Thyroid gland (tissue), 4 donors: ENCODE results near the gene EVA1C. TPM values are rescaled to one million over a fixed set of nuclear protein-coding genes. Genes with fewer than 3 reads are reported as not detected.
A peak's percentile ranks its signal among the peaks of the same experiment; 100 is the strongest.

ENCODE experiments used
- DNase-seq, 2 donors: peaks; one replicate each; pipeline ENCODE4 v3.0.0-alpha.2; 2019
- H3K27ac ChIP-seq, 3 donors: fragments of 200-600 bp; sonication (generic); 1 replicate in 2 of 3; 2 replicates in 1 of 3; pipeline ENCODE4 v1.5.1; 2016 to 2019; ENCODE audit warnings: mild to moderate bottlenecking in 1 of 3, moderate library complexity in 1 of 3
- H3K27me3 ChIP-seq: fragments of 200-600 bp; sonication (generic); one replicate; pipeline ENCODE4 v1.5.1; 2019
- H3K36me3 ChIP-seq, 2 donors: fragments of 200-600 bp; sonication (generic); one replicate each; pipeline ENCODE4 v1.5.1; 2016 to 2019
- H3K4me1 ChIP-seq, 2 donors: fragments of 200-600 bp; sonication (generic); one replicate each; pipeline ENCODE4 v1.5.1; 2017 to 2019
- H3K4me3 ChIP-seq, 3 donors: fragments of 200-600 bp; sonication (generic); replicated peaks in 1 of 3; 1 replicate in 2 of 3; 2 replicates in 1 of 3; pipeline ENCODE4 v1.5.1; 2016; ENCODE audit warnings: mild to moderate bottlenecking in 1 of 3
- H3K9me3 ChIP-seq: fragments of 200-600 bp; sonication (generic); one replicate; pipeline ENCODE4 v1.5.1; 2017
- CTCF ChIP-seq, 6 experiments: fragments of 200-600 bp in 3 of 6; fragments of 450-650 bp in 3 of 6; sonication (generic) in 3 of 6; IDR thresholded peaks; one replicate each; pipeline ENCODE4 v1.5.1; 2016 to 2019; ENCODE audit warnings: antibody characterized with exemption in 6 of 6, mild to moderate bottlenecking in 2 of 6, inconsistent platforms in 1 of 6, moderate library complexity in 1 of 6
- POLR2A ChIP-seq, 2 donors: fragments of 450-650 bp; IDR thresholded peaks; one replicate each; pipeline ENCODE4 v1.6.1; 2017; ENCODE audit warnings: antibody characterized with exemption in 2 of 2, mild to moderate bottlenecking in 2 of 2, moderate library complexity in 1 of 2
- WGBS, 2 donors: methylation state at CpG; one replicate each; pipeline ENCODE4 v1.1.5; 2017; 5-methylcytosine and 5-hydroxymethylcytosine counted together
- intact Hi-C: fragments of 100-400 bp; cut with DNase I; formaldehyde crosslinking; loops from one replicate; pipeline ENCODE4 v1.15.1; 2023
- total RNA-seq, 4 donors: library from RNA; depleted of rRNA; stranded (reverse); fragments of >200 nt; gene quantifications; one replicate each; pipeline ENCODE4 v1.2.3, GENCODE V29; 2016

Gene EVA1C
- total RNA-seq, 4 donors from 2014 or later: 25.4 to 44.6 (median 35.2) TPM

- intact Hi-C loops: no loop called here
- H3K27me3 ChIP-seq: no peaks in the 10 kb centered on the region
- no peaks in the 10 kb centered on the region for H3K9me3 ChIP-seq
- WGBS, 2 donors: 74 to 80% methylated on average over 8 of the region's 8 CpGs
- no peak for TF ChIP-seq CTCF (IDR thresholded peaks at IDR 0.05)
- TF ChIP-seq POLR2A (IDR thresholded peaks at IDR 0.05): no peak
- no peaks in the 10 kb centered on the region for H3K36me3 ChIP-seq
- no peaks in the 10 kb centered on the region for H3K4me1 ChIP-seq
- DNase-seq: no peak
- H3K27ac ChIP-seq: no peak overlapping the region
- no peak overlapping the region for H3K4me3 ChIP-seq
Observed at GRCh38 chr21:32548978-32549377, 136.5 kb downstream of the EVA1C start.

GRCh38 chr21:32549440-32549839 is 136.9 kb downstream of the EVA1C start:
- Histone ChIP-seq H3K27me3 (no peaks in the 10 kb centered on the region), H3K4me3 (no peak overlapping the region), H3K27ac (no peak overlapping the region), H3K9me3 (no peaks in the 10 kb centered on the region), H3K36me3 (no peaks in the 10 kb centered on the region), H3K4me1 (no peaks in the 10 kb centered on the region)
- intact Hi-C loops: no loop called here
- TF ChIP-seq CTCF (IDR thresholded peaks at IDR 0.05) (no peak), POLR2A (IDR thresholded peaks at IDR 0.05) (no peak)
- no peak for DNase-seq
- WGBS, 2 donors: 78 to 80% methylated on average over 1 of the region's 1 CpG

GRCh38 chr21:32549886-32550285 is 137.4 kb downstream of the EVA1C start:
- Histone ChIP-seq H3K27me3 (no peaks in the 10 kb centered on the region), H3K4me1 (peaks cover 0 to under 1% of the 10 kb centered on the region in 2 donors), H3K36me3 (no peaks in the 10 kb centered on the region), H3K27ac (no peak overlapping the region), H3K9me3 (no peaks in the 10 kb centered on the region), H3K4me3 (no peak overlapping the region)
- intact Hi-C loops: no loop called here
- DNase-seq: no peak
- no peak for TF ChIP-seq CTCF (IDR thresholded peaks at IDR 0.05)
- TF ChIP-seq POLR2A (IDR thresholded peaks at IDR 0.05): no peak
- WGBS, 2 donors: 68 to 87% methylated on average over 3 of the region's 3 CpGs

GRCh38 chr21:32554832-32555638 is 142.5 kb downstream of the EVA1C start:
- Histone ChIP-seq H3K4me1 (peaks cover 0 to 4% of the 10 kb centered on the region in 2 donors), H3K4me3 (no peak overlapping the region), H3K9me3 (no peaks in the 10 kb centered on the region), H3K36me3 (no peaks in the 10 kb centered on the region), H3K27ac (no peak overlapping the region), H3K27me3 (no peaks in the 10 kb centered on the region)
- no peak for TF ChIP-seq CTCF (IDR thresholded peaks at IDR 0.05)
- TF ChIP-seq POLR2A (IDR thresholded peaks at IDR 0.05): no peak
- intact Hi-C loops: no loop called here
- WGBS, 2 donors: 68 to 72% methylated on average over 4 of the region's 4 CpGs
- peak; percentile 55 to 58 for DNase-seq

- no peak overlapping the region for H3K27ac ChIP-seq
- no peak for TF ChIP-seq POLR2A (IDR thresholded peaks at IDR 0.05)
- TF ChIP-seq CTCF (IDR thresholded peaks at IDR 0.05): no peak
- no peak overlapping the region for H3K4me3 ChIP-seq
- DNase-seq: no peak
- intact Hi-C loops: no loop called here
- H3K27me3 ChIP-seq: no peaks in the 10 kb centered on the region
- H3K36me3 ChIP-seq: no peaks in the 10 kb centered on the region
- peaks cover 0 to 4% of the 10 kb centered on the region in 2 donors for H3K4me1 ChIP-seq
- WGBS, 2 donors: 85 to 88% methylated on average over 3 of the region's 3 CpGs
- no peaks in the 10 kb centered on the region for H3K9me3 ChIP-seq
Observed at GRCh38 chr21:32558106-32558505, 145.6 kb downstream of the EVA1C start.
